GM12872 (cell line): Measurements from ENCODE around the gene MANEAL.

Experiments
- TF ChIP-seq, protein P1 (sequence below): IDR thresholded peaks from 3 replicates; pipeline ENCODE4 v1.5.1; 2011; ENCODE audit warnings: low read depth, mild to moderate bottlenecking, low read length, moderate library complexity; ENCODE audit not compliant: insufficient read depth

Gene MANEAL

DNA sequence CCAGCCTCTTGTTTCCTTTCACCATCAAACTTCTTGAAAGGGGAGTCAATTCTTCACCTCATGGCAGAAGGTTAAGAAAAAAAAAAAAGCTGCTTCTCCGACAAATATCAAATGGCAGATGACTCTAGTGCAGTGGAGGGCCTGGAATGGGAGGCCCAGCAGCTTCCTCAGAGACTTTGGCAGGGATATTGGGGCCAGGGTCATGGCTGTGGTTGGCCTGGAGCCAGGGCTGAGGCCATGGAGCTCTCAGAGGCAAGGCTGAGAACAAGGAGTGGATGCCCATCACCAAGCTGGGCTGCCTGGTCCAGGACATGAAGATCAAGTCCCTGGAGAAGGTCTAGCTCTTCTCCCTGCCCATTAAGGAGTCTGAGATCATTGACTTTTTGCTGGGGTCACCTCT lies 47.1 kb downstream of the MANEAL start:
- TF ChIP-seq, protein P1, sequence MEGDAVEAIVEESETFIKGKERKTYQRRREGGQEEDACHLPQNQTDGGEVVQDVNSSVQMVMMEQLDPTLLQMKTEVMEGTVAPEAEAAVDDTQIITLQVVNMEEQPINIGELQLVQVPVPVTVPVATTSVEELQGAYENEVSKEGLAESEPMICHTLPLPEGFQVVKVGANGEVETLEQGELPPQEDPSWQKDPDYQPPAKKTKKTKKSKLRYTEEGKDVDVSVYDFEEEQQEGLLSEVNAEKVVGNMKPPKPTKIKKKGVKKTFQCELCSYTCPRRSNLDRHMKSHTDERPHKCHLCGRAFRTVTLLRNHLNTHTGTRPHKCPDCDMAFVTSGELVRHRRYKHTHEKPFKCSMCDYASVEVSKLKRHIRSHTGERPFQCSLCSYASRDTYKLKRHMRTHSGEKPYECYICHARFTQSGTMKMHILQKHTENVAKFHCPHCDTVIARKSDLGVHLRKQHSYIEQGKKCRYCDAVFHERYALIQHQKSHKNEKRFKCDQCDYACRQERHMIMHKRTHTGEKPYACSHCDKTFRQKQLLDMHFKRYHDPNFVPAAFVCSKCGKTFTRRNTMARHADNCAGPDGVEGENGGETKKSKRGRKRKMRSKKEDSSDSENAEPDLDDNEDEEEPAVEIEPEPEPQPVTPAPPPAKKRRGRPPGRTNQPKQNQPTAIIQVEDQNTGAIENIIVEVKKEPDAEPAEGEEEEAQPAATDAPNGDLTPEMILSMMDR = no peak

DNA sequence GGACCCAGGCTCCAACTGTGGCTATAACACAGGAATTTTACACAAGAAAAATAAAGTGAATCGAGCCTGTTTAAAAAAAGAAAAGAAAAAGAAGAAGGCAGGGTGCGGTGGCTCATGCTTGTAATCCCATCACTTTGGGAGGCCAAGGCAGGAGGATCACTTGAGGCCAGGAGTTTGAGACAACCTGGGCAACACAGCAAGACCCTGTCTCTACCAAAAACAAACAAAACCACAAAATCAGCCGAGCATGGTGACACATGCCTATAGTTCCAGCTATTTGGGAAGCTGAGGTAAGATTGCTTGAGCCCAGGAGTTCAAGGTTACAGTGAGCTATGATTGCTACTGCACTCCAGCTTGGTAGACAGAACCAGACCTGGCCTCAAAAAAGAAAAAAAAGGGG lies 48.0 kb downstream of the MANEAL start:
- TF ChIP-seq, protein P1 = no peak

DNA sequence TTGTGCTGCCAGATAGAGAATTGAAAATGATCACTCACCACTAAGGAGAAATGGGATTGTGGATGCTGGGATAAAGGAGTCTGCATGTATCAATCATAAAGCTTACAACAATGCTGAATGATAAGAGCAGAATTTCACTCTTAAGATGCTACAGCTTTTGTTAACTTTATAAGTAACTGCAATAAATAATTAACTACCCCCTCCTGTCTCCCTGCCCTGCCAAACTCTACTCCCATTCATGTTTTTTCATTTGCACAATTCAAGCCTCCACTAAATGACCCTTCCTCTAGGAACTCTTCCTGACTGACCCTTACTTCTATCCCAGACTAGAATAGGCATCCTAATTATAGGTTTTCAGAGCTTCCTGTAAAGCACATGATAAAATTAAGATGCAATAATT lies 50.9 kb downstream of the MANEAL start:
- TF ChIP-seq, protein P1 = no peak

DNA sequence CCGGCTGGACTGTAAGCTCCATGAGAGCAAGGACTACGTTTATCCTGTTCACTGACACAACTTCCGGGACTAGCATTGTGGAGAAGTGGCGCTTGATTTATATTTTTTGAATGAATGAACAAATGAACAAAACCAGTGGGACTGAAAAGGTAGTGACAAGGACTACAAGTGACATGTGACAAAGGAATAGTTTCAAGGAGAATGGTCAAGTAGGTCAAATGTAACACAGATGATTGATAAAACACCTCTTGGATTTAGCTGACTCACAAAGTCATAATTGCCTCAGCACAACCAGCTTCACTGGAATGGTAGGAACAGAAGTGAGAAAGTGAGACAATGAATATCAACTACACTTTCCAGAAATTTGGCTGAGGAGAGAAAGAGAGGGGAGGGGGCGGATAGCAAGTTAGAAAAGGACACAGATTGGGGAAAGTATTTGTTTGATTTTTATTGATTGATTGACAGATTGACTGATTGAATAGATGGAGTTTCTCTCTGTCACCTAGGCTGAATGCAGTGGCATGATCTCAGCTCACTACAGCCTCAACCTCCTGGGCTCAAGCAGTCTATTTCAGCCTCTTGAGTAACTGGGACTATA lies 51.5 kb downstream of the MANEAL start:
- TF ChIP-seq, protein P1 = no peak

DNA sequence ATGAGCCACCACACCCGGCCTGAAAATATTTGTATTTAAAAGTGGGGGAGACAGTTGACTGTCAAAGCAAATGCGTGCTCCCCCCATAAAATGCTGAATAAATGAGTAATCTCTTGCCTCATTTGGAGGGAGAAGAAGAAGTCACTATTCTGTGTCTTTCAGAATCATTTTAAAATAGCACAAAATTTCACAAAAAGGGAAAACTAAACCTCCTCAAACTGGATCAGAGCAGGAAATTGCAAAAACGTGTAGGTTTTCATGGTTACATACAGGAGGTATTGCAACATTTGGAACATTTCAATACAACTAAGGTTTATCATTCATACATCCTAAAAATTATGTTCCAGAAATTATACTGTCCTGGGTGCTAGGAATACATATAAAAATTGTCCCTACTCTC lies 52.1 kb downstream of the MANEAL start:
- TF ChIP-seq, protein P1 = no peak

DNA sequence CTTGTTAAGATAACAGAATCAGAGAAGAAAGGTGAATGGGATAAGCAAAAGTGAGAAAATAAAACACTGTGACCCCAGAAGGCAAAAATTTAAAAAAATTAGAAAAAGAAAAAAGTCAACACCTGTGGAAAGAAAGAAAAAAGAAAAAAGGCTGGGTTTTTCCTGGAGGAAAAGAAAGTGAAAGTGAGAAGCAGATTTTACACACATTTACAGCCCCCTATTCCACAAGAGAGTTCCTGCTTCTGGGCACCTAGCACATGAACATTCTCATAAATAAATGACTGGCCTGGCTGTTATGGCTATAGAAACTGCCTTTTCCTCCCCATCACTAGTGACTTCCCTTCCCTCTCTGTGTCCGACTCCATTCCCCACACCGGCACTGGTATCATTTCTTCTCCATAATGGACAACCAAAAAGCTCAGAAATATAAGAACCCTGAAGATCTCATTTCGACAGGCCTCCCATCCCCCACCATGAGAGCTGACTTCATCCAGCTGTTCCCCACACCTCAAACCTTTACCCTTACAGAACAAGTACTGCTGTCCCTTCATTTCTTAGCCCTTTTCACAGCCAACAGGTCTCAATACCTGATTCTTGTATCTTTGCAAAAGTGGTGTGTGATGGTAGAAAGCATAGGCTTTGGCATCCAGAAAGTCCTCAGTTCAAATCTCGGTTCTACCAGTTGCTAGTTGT lies 53.1 kb downstream of the MANEAL start:
- TF ChIP-seq, protein P1 = no peak

DNA sequence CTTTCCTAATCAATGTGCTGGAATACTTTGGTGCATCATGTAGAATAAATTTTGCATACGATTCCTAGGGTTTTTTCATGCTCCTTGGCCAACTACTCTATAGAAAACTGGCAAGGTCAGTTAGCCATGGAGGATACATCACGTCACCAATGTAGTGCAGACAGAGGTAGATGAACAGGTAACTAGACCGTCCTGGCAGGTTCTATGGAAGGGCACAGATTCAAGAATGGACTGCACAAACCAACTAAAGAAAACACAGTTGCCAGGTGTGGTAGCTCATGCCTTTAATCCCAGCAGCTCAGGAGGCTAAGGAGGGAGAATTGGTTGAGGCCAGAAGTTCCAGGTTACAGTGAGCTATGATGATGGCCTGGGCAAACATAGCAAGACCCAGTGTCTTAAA lies 55.8 kb downstream of the MANEAL start:
- TF ChIP-seq, protein P1 = no peak
